Fibroblast of upper back skin (primary cell): ENCODE measurements around the gene EGF.

Source experiments
- DNase-seq: peaks from one replicate; pipeline ENCODE4 v3.0.0-alpha.2; 2013

EGF gene

GRCh38 chr4:109966891-109967481 is 54.3 kb downstream of the EGF start:
- no peak for DNase-seq

GRCh38 chr4:109967798-109968520 is 55.3 kb downstream of the EGF start:
- DNase-seq = peak; percentile 59

GRCh38 chr4:109969087-109969486 is 56.4 kb downstream of the EGF start:
- DNase-seq = no peak

GRCh38 chr4:109969919-109970318 is 57.2 kb downstream of the EGF start:
- DNase-seq = no peak

GRCh38 chr4:109972786-109973528 is 60.3 kb downstream of the EGF start:
- no peak for DNase-seq

- no peak for DNase-seq
Observed at GRCh38 chr4:109973529-109973905, 60.8 kb downstream of the EGF start.

- DNase-seq = no peak
Observed at GRCh38 chr4:109976189-109976588, 63.5 kb downstream of the EGF start.

- DNase-seq = peak; percentile 70
Observed at GRCh38 chr4:109977854-109978501, 65.3 kb downstream of the EGF start.

- DNase-seq = peak; percentile 18
Observed at GRCh38 chr4:109978704-109979454, 66.2 kb downstream of the EGF start.

- DNase-seq = peak; percentile 91
Observed at GRCh38 chr4:109979920-109980717, 67.4 kb downstream of the EGF start.

GRCh38 chr4:109981936-109982335 is 69.3 kb downstream of the EGF start:
- DNase-seq = no peak

GRCh38 chr4:109982521-109982920 is 69.8 kb downstream of the EGF start:
- no peak for DNase-seq

- DNase-seq = no peak
Observed at GRCh38 chr4:109985993-109986974, 73.6 kb downstream of the EGF start.

- peak; percentile 22 for DNase-seq
Observed at GRCh38 chr4:109989044-109989443, 76.4 kb downstream of the EGF start.

- DNase-seq = no peak
Observed at GRCh38 chr4:109989618-109990017, 76.9 kb downstream of the EGF start.

GRCh38 chr4:109990261-109991257 is 77.9 kb downstream of the EGF start:
- DNase-seq = no peak

- DNase-seq = no peak
Observed at GRCh38 chr4:109993116-109993515, 80.4 kb downstream of the EGF start.

GRCh38 chr4:109994415-109994827 is 81.7 kb downstream of the EGF start:
- DNase-seq = no peak

- DNase-seq = no peak
Observed at GRCh38 chr4:109996526-109996925, 83.8 kb downstream of the EGF start.
